ENCODE data around the gene YIPF6. TPM values are rescaled to one million over a fixed set of nuclear protein-coding genes. Genes with fewer than 3 reads are reported as not detected.

The YIPF6 gene
- total and polyA plus RNA-seq, 9 of the 15 experiments (the other 6 are each of a cell fraction or from before 2014, with no cell fraction given), result 7.7 to 44.2 (median 22.4) TPM

DNA sequence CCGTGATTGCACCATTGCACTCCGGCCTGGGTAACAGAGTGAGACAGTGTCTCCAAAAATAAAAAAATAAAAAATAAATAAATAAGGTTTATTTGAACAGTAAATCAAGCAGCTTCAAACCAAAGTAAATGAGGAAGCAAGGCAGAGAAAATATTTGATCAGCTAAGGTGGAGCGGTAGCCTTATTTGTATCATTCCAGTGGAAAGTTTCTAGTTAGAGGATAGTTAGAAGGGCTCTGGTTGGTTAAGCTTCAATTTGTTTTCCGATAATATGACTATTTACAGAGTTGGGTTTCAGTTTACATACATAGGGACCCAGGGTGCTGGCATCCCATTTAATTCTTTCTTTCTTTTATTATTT lies 43.7 kb upstream of the YIPF6 start:
- Histone ChIP-seq H3K4me3 (no peak overlapping the region), H3K27me3 (ENCODE audit: control insufficient read depth in 2 of 2, insufficient read depth in 2 of 2, low read length in 2 of 2) (no peaks in the 10 kb centered on the region; a peak in 1 of 5 replicates), H3K4me2 (ENCODE audit: insufficient read depth, low read length) (no peak overlapping the region), H3K9ac (ENCODE audit: insufficient read depth in 1 of 2, low read depth in 2 of 2, low read length in 2 of 2) (no peak overlapping the region), H2AFZ (ENCODE audit: low read depth, low read length) (no peak overlapping the region), H3K36me3 (ENCODE audit: control insufficient read depth, insufficient read depth, low read length) (no peaks in the 10 kb centered on the region), H3K9me3 (replicated peaks; ENCODE audit: control insufficient read depth, insufficient read depth, low read depth, low read length) (no peaks in the 10 kb centered on the region), H3K27ac (ENCODE audit: extremely low read depth, low read depth, low read length) (no peak overlapping the region), H3K79me2 (ENCODE audit: control insufficient read depth, insufficient read depth, low read length) (no peaks in the 10 kb centered on the region), H3K4me1 (replicated peaks in 1 of 2; ENCODE audit: control insufficient read depth in 2 of 2, insufficient read depth in 2 of 2, low read length in 2 of 2) (no peaks in the 10 kb centered on the region), H4K20me1 (replicated peaks; ENCODE audit: control insufficient read depth, insufficient read depth, low read length) (no peaks in the 10 kb centered on the region), H3K9me1 (ENCODE audit: control insufficient read depth, insufficient read depth, low read length) (no peaks in the 10 kb centered on the region)
- TF ChIP-seq HDAC3 (IDR thresholded peaks at IDR 0.05; ENCODE audit: borderline replicate concordance, partially characterized antibody) (no peak), KLF16 (IDR thresholded peaks at IDR 0.05) (no peak), TRIM28 (IDR thresholded peaks at IDR 0.05) (no peak), EHMT2 (IDR thresholded peaks at IDR 0.05) (no peak), YBX1 (IDR thresholded peaks at IDR 0.05) (no peak), RUNX1 (IDR thresholded peaks at IDR 0.05; ENCODE audit: low read depth) (no peak), GABPB2 (CRISPR knock-in tag; conservative IDR thresholded peaks at IDR 0.05) (no peak), RFX5 (IDR thresholded peaks at IDR 0.05; ENCODE audit: low read depth, low read length) (no peak), CBFA2T3 (IDR thresholded peaks at IDR 0.05) (no peak), POU5F1 (IDR thresholded peaks at IDR 0.05; ENCODE audit: borderline replicate concordance, low read depth, low read length, partially characterized antibody) (no peak), ZNF766 (CRISPR knock-in tag; conservative IDR thresholded peaks at IDR 0.05) (no peak), NFIX (CRISPR knock-in tag; IDR thresholded peaks at IDR 0.05; ENCODE audit: low read depth) (no peak)
- TF ChIP-seq, protein P1, sequence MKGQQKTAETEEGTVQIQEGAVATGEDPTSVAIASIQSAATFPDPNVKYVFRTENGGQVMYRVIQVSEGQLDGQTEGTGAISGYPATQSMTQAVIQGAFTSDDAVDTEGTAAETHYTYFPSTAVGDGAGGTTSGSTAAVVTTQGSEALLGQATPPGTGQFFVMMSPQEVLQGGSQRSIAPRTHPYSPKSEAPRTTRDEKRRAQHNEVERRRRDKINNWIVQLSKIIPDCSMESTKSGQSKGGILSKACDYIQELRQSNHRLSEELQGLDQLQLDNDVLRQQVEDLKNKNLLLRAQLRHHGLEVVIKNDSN (CRISPR knock-in tag; IDR thresholded peaks at IDR 0.05), result no peak
- TF ChIP-seq, protein P2, sequence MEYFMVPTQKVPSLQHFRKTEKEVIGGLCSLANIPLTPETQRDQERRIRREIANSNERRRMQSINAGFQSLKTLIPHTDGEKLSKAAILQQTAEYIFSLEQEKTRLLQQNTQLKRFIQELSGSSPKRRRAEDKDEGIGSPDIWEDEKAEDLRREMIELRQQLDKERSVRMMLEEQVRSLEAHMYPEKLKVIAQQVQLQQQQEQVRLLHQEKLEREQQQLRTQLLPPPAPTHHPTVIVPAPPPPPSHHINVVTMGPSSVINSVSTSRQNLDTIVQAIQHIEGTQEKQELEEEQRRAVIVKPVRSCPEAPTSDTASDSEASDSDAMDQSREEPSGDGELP (CRISPR knock-in tag; IDR thresholded peaks at IDR 0.05; ENCODE audit: borderline replicate concordance), result no peak
- no peak for FAIRE-seq
- intact Hi-C loops (cut with micrococcal nuclease), result no loop called here
- ATAC-seq, result no peak
- DNase-seq (ENCODE audit: extremely low read depth in 1 of 4, low spot score in 3 of 4), result no peak
- 70% methylated on average over 4 of the region's 4 CpGs for WGBS (ENCODE audit: insufficient coverage, low coverage, missing lambda C conversion rate)
- BruUV-seq (replicated peaks), result no TSS peak
- in situ Hi-C loops (cut with MboI), result no loop called here
- ChIA-PET CTCF (ENCODE audit: low intra/inter-chr PET ratio) (no interaction called here), POLR2A (no interaction called here)

Measured in K562 (cell line).